ENCODE measurements around the gene TUBB6.

TUBB6 gene

DNA sequence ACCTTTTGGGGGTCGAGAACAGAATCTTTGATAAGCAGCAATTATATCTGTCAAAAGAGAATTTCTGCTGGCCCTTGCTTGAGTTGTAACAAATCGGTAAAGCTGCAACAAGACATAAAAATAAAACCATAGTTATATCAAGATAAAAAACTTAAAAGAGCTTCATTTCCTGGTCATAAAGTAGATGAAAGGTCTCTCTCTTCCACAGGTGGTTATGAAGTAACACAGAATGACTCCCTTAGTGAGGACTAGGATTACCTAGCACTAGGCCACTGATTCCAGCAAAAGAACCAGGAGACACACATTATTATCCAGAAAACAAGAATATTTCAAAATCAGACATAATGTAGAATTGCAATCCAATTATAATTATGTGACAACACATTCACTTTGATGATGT is 63.5 kb downstream of the TUBB6 start:
- Mint-ChIP-seq H3K27me3 (ENCODE audit: low read depth) (no peaks in the 10 kb centered on the region), H3K36me3 (ENCODE audit: low read depth) (peaks cover 20% of the 10 kb centered on the region), H3K4me1 (peaks cover 32% of the 10 kb centered on the region), H3K9me3 (no peaks in the 10 kb centered on the region), H3K4me3 (no peak overlapping the region), H3K27ac (no peak overlapping the region)
- TF ChIP-seq, protein P1, sequence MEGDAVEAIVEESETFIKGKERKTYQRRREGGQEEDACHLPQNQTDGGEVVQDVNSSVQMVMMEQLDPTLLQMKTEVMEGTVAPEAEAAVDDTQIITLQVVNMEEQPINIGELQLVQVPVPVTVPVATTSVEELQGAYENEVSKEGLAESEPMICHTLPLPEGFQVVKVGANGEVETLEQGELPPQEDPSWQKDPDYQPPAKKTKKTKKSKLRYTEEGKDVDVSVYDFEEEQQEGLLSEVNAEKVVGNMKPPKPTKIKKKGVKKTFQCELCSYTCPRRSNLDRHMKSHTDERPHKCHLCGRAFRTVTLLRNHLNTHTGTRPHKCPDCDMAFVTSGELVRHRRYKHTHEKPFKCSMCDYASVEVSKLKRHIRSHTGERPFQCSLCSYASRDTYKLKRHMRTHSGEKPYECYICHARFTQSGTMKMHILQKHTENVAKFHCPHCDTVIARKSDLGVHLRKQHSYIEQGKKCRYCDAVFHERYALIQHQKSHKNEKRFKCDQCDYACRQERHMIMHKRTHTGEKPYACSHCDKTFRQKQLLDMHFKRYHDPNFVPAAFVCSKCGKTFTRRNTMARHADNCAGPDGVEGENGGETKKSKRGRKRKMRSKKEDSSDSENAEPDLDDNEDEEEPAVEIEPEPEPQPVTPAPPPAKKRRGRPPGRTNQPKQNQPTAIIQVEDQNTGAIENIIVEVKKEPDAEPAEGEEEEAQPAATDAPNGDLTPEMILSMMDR (IDR thresholded peaks at IDR 0.05; ENCODE audit: unreplicated experiment in 3 of 3): no peak

DNA sequence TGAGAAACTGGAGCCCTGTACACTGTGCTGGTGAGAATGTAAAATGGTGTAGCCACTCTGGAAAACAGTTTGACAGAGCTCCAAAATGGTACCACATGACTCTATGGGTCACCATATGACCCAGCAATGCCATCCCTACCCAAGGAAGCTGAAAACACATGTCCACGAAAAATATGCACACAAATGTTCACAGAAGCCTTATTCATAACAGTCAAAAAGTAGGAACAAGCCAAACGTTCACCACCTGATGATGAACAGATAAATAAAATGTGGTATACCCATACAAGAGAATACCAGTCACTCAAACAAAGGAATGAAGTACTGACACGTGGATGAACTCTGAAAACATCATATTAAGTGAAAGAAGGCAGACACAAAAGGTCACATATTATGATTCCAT is 64.4 kb downstream of the TUBB6 start:
- TF ChIP-seq, protein P1 (IDR thresholded peaks at IDR 0.05; ENCODE audit: unreplicated experiment in 3 of 3): no peak
- Mint-ChIP-seq H3K27ac (peak overlapping the region in 1 of 3 experiments; percentile 1), H3K36me3 (ENCODE audit: low read depth) (peaks cover 13% of the 10 kb centered on the region), H3K9me3 (no peaks in the 10 kb centered on the region), H3K4me3 (peak overlapping the region in 2 of 3 experiments; percentile 33 to 76), H3K27me3 (ENCODE audit: low read depth) (no peaks in the 10 kb centered on the region), H3K4me1 (peaks cover 32% of the 10 kb centered on the region)

DNA sequence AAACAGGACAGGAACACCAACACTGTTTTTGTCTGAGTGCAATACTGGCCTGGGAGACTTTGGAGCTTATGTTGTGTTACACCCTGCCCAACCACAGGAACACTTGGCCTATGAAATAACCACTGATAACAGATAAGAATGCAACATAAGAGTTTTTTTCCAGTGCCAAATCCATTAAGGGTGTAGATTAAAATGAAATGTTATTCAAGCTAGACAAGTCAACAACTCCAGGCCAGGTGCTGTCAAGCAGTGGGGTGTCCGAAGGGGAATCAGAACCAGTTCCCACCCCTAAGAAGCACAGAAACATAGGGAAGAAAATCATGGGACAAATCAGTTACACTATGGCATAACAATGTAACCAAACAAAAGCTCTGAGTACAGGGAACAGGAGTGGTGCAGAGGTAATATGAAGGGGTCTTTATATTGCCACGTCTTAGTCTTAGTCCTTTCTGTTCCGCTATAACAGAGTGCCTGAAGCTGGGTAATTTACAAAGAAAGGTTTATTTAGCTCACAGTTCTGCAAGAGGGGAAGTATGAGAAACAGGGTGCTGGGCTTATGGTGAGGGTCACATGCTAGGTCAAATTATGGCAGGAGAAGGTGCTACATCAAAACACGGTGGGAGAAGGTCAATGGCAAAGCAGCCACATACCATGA is 65.2 kb downstream of the TUBB6 start:
- TF ChIP-seq, protein P1 (IDR thresholded peaks at IDR 0.05; ENCODE audit: unreplicated experiment in 3 of 3): no peak
- Mint-ChIP-seq H3K27ac (peak overlapping the region; percentile 1 to 40 (median 25)), H3K4me3 (peak overlapping the region; percentile 20 to 76 (median 45)), H3K36me3 (ENCODE audit: low read depth) (peaks cover 10% of the 10 kb centered on the region), H3K27me3 (ENCODE audit: low read depth) (no peaks in the 10 kb centered on the region), H3K9me3 (no peaks in the 10 kb centered on the region), H3K4me1 (peaks cover 39% of the 10 kb centered on the region)

DNA sequence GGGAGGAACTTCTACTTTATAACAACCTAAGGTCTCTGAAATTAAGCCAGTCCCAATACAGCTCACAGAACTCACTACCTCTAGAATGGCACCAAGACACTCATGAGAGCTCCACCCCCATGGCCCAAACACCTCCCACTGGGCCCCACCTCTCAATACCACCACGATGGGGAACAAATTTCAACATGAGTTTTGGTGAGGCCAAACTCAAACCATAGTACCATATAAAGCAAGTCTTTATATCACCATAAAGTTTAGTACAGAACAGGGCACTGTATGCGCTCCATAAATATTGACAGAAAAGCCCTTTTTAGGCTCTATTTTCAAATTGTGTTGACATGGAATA is 65.7 kb downstream of the TUBB6 start:
- Mint-ChIP-seq H3K9me3 (no peaks in the 10 kb centered on the region), H3K36me3 (ENCODE audit: low read depth) (peaks cover 10% of the 10 kb centered on the region), H3K27me3 (ENCODE audit: low read depth) (no peaks in the 10 kb centered on the region), H3K4me3 (peak overlapping the region in 2 of 3 experiments; percentile 94 to 96), H3K27ac (peak overlapping the region in 2 of 3 experiments; percentile 1 to 25), H3K4me1 (peaks cover 39% of the 10 kb centered on the region)
- TF ChIP-seq, protein P1 (IDR thresholded peaks at IDR 0.05; ENCODE audit: unreplicated experiment in 3 of 3): no peak

DNA sequence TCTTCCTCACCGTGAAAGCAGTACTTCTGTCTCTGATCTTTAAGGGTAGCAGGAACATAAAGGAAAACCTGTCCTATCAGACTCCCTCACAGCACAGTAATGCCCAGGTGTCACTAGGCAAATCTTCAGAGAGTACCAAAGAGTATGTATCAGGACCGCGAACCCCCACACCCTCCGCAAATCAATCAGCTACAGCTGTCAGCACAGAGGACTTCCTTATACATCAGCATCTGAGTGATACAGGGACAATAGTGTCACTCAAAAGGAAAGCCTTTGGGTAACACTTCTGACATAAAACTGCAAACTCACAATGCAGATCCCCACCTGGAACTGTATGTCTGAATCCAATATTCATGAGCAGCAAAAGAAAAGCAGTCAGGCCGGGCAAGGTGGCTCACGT is 66.4 kb downstream of the TUBB6 start:
- Mint-ChIP-seq H3K4me3 (peak overlapping the region; percentile 88 to 96 (median 94)), H3K27me3 (ENCODE audit: low read depth) (no peaks in the 10 kb centered on the region), H3K9me3 (no peaks in the 10 kb centered on the region), H3K27ac (peak overlapping the region in 1 of 3 experiments; percentile 79), H3K36me3 (ENCODE audit: low read depth) (peaks cover 4% of the 10 kb centered on the region), H3K4me1 (peaks cover 39% of the 10 kb centered on the region)
- TF ChIP-seq, protein P1 (IDR thresholded peaks at IDR 0.05; ENCODE audit: unreplicated experiment in 3 of 3): no peak
